Inflammatory macrophage treated with lipopolysaccharide for 1 hour (primary cell): ENCODE results near the gene ZNF800.
A peak's percentile ranks its signal among the peaks of the same experiment; 100 is the strongest.

Experiments
- DNase-seq, 2 donors: peaks; one replicate each; pipeline ENCODE4 v3.0.0-alpha.2; 2020 to 2022

Gene ZNF800

DNA sequence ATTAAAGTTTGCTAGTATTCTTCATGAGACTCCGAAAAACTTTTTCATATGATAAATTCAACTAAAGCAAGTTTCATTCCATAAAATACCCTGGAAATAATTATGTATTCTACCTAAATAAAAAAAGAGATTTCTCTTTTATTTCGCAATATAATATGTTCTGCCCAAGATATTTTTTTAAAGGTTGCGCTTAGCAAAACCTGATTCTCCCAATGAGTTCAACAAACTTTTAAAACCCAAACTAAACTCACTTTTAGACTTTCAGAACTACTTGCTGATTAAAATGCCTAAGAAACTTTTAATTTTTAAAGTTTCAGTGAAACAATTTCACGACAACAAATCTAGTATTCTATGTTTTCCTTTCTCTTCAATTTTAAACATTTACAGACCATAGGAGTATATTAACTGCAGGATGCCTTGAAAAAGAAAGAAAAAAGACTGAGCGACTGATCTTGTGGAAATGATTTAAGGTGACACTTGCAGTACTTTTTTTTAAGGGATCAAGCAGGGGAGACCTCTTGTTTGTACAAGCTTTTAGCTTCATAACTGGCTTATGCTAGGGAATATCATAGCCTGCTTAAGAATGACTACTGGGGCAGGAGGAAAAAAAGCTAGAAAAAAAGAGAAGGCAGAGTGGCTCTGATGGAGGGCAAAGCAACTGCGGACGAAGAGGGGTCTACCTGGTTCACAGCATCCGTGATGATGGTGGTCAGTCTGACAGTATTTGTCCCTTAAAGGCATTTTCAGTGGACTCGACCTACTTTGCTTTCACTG is 1.5 kb downstream of the ZNF800 start:
- DNase-seq, result no peak

DNA sequence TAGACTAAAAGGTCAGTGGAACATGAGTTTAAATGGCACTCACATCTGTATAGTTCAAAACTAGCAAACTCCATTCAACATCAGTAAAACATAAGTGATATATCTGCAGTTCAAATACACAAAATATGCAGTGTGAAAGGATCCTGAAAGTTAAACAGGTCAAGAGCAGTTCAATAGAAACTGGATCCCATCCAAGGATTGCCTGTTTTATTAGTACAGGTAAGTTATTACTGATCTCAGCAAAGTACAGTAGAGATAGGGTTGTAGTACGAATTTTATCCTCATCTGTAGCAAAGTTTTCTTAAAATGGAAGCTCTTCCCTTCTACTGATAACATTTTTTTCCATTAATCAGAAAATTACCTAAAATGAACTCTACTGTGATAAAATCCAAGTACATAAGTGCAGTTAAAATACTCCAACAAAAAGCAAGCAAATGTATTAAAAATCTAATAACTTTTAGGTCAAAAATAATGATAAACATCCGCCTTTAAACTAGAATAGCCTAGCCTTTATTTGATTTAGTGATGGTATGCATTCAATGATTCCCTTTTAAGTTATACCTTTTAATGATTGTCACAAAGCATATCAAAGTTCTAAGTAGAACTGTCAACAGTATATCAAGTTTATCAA is 2.2 kb downstream of the ZNF800 start:
- DNase-seq, result no peak

DNA sequence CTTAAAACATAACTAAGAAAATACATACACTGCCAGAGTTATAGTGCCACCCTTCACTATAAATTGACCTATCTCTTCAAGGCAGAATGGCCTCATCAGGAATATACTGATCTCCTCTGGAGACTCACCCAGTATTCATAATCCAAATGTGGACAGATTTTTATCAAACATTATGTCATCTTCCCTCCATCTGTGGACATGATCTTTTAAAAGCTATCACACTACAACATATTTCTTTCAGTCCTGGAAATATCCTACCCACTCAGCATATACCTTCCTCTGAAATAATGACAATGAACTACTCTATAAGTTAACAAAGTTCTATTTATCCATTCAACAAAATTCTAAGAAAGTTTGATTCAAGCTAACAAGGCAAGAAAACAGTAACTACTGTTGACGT is 3.2 kb downstream of the ZNF800 start:
- DNase-seq, result no peak

GRCh38 chr7:127387974-127388373 is 4.5 kb downstream of the ZNF800 start:
- DNase-seq, result no peak

GRCh38 chr7:127383123-127383835 is 9.2 kb downstream of the ZNF800 start:
- DNase-seq, result peak; percentile 33 to 55

DNA sequence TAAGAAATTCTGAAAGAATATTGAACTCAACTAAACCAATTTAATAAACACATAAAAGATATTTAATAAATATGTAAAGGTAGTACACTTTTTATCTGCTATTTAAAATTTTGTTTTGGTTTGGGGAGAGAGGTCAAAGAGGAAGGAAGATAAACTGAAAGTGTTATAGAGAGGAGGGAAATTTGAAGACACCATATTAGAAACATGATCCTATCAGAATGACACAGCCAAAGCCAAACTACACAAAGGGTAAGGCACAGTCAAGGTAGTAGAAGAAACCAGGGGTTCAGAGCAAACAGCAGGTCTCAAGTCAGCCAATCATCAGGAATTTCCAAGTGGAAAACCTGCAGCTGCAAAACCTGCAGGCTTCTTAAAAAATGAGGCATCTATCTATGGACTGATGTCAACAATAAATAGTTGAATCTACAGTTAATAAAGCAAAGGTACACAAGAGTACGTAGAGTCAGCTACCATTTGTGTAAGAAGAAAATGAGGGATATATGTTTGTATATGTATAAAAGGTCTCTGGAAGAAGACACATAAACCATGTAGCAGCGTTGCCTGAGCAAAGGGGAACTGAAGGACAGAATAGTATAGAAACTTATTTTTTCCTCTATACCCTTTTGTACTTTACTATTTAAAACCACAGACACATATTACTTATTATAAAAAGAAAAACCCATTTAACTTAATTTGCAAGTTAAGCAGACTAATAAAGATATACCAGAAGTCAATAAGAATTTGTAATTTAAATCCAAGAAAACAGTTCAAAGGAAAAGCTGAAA is 10.0 kb downstream of the ZNF800 start:
- DNase-seq, result no peak

GRCh38 chr7:127380479-127380878 is 12.0 kb downstream of the ZNF800 start:
- peak in 1 of 2 donors; percentile 13 for DNase-seq

DNA sequence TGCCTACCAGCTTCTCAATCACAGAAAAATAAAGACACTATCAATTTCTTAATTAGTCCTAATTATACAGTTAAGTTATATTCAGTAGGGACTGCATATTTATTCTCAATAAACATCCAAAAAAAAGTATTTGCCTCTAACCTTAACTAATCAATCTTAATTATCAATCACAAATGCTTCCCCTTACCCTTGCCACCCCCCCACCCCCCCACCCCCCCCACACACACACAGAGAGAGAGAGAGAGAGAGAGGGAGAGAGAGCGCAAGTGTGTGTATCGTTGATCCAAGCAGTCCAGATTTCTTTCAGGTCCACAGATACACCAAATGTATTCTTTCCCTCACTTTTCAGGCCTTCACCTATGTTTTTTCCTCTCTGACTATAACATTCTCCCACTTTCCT is 12.9 kb downstream of the ZNF800 start:
- DNase-seq, result no peak

GRCh38 chr7:127378537-127378936 is 14.0 kb downstream of the ZNF800 start:
- no peak for DNase-seq

GRCh38 chr7:127377425-127377824 is 15.1 kb downstream of the ZNF800 start:
- DNase-seq, result no peak

DNA sequence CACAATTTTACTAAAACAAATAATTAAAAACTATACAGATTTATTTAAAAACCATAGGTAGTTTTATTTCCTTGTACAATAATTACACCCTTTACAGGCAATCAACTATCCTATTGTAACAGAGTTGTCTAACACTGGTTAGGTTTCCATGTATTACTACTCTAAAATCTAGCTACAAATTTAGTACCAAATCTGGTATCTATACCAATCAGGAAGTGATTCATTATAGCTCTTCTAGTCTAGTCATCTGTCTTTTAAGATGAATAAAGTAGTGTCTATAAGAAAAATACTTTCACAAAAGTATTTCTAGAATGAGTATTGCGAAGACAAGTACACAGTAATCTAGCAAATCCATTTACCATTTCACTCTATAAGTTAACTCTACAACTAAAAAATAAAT is 16.9 kb downstream of the ZNF800 start:
- DNase-seq, result no peak

- no peak for DNase-seq
Observed at GRCh38 chr7:127367679-127368078, 24.8 kb downstream of the ZNF800 start.

DNA sequence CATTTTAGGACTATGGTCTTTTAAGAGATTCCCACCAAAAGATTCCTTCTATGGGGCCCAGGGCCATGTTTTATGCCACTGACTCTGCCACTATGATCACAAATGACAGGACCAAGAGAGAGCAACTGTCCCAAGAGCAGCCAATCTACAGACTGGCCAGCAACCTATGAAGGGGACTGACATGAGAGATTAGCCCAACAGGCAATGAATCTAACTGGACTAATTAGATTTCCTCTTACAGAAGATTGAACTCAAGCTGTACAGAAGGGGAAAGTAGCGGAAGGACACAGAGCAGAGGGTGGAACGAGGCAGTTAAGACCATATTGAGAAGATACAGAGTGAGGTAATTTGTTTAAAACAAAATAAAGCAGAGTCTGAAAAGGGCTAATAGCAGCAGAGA is 25.8 kb downstream of the ZNF800 start:
- no peak for DNase-seq

DNA sequence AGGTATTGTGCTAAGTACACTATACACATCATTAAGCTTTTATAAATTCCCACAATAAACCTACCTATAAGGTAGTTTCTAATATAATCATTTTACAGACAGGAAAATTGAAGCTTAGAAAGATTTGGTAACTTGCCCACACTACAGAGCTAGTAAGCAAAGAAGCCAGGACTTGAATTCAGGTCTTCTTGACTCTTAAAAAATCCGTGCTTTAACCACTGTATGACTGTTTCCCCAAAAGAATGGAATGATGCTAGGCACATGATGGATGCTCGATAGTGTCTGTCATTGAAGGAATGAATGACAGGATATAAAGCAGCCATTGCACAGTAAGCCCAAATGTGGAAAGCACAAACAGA is 26.6 kb downstream of the ZNF800 start:
- no peak for DNase-seq

- no peak for DNase-seq
Observed at GRCh38 chr7:127365164-127365956, 27.1 kb downstream of the ZNF800 start.

DNA sequence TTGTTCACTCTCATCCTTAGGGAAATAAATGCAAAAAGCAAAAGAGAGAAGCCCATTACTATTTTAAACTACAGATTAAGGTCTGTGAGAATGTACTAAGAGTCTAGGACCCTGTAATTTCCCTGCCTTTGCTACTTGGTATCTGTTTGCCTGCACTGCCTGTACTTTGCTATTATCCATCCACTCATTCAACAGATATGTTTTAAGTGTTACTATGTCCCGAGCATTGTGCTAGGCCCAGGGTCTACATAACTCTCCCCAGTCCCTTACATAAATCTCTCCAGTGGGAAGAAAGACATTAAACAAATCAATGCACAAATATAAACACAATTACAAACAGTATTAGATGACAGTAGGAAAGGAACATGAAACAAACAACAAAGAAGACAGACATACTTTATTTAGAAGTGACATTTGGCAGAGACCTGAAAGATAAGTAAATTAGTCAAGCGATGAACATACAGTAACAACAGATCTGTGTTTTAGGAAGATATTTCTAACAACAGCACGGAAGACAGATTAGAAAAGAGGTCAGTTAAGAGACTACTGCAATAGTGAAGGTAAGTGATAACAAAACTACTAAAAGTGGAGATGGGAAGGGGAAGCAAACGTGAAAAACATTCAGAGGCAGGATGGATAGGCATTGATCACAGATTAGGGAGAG is 30.0 kb downstream of the ZNF800 start:
- no peak for DNase-seq

GRCh38 chr7:127361736-127362135 is 30.8 kb downstream of the ZNF800 start:
- no peak for DNase-seq

DNA sequence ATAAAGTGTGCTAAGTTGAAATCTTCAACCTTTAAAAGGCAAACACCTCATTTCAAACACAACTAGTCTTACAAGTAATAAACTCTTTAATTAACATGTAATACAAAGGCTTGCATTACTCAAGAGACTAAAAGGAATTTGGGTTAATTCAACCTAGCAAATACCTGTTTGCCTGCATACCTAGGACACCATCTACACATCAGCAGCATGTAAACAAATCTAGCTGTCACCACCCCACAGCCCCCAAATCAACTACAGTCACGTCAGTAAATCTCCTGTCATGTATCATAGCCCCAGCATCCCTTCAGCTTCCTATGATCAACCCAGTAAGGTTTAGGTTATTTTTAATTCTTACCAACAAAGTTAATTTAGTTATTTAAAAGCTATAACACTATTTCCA is 33.5 kb downstream of the ZNF800 start:
- no peak for DNase-seq

DNA sequence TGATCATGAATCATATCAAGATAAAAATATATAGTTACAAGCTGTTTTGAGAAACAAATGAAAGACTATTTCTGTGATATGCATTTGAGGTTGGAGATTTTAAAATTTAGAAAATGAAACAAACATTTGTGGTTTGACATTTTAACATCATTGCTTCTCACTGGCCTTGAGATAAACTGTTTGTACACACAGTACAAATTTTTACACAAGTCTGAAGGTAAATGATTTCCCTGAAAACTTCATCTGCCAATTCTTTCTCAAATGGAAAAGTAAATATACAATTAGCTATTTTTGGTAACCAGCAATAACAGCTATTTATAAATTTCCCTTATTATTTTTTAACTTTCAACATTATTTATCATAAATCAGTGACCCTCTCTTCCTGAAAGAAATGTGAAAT is 38.6 kb downstream of the ZNF800 start:
- DNase-seq, result no peak

DNA sequence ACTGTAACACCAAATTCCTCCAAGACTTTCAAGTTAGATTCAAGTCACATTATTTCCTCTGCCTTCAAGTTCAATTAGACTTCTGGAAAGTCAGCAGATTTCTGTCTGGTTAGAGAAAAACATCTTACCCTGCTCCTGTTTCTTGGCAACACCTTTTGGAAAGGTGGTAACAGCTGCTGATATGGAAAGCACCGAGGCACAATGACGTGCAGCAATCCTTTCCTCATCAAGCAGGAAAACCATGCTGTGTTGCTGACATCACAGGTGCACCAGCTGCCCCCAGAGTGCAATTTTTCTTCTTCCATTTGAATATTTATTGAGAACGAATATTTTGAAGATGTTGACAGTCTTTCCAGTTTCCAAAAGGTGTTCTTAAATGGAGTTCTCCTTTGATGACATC is 41.9 kb downstream of the ZNF800 start:
- no peak for DNase-seq

DNA sequence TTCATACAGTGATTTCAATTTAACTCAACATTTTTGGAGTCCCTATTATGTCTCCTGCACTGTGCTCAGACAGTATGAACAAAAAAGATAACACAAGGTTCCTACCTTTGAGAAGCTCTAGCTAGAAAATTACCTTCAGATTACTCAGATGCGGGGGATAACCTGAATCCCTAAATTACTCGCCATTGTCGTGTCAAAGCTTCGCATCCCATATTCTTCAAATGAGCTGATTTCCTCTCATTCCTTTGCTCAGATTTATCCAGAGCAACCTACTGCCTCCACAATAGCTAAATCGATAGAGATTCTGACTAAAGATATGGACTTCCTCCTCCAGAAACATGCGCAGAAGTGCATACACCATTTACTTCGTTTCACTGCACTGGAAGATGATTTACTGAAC is 42.6 kb downstream of the ZNF800 start:
- no peak for DNase-seq

DNA sequence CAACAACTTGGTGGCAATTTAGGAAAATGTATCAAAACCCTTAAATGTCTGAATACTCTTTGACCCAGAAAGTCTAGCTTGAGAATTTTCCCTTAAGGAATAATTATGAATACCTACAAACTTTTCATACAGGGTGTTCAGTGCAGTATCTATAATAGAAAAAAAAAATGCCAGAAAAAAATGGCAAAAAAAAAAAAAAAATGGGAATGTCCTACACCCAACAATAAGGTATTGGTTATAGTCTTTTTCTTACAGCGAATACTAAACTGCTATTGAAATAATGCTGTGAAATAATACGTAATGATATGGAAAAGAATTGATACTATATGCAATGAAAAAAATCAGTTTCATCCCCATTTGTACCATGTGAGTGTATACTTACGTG is 44.3 kb downstream of the ZNF800 start:
- no peak for DNase-seq
